Vagina (tissue), 2 donors: ENCODE data around the gene ISM1.

Experiments
- POLR2A ChIP-seq, 2 donors: fragments of 450-650 bp; IDR thresholded peaks; one replicate each; pipeline ENCODE4 v1.6.1; 2017; ENCODE audit warnings: antibody characterized with exemption in 2 of 2, mild to moderate bottlenecking in 2 of 2, moderate library complexity in 2 of 2
- POLR2AphosphoS5 ChIP-seq, 2 donors: sonication (generic); formaldehyde crosslinking; IDR thresholded peaks; one replicate each; pipeline ENCODE4 v1.9.0; 2017; ENCODE audit warnings: antibody characterized with exemption in 2 of 2, mild to moderate bottlenecking in 2 of 2, low read depth in 1 of 2; ENCODE audit not compliant: insufficient read depth in 1 of 2
- TF ChIP-seq, protein P1 (sequence below), 3 experiments: fragments of 450-650 bp in 2 of 3; fragments of 200-600 bp in 1 of 3; sonication (generic) in 1 of 3; IDR thresholded peaks; one replicate each; pipeline ENCODE4 v1.5.1; 2017 to 2019; ENCODE audit warnings: antibody characterized with exemption in 3 of 3, mild to moderate bottlenecking in 2 of 3, moderate library complexity in 2 of 3

DNA sequence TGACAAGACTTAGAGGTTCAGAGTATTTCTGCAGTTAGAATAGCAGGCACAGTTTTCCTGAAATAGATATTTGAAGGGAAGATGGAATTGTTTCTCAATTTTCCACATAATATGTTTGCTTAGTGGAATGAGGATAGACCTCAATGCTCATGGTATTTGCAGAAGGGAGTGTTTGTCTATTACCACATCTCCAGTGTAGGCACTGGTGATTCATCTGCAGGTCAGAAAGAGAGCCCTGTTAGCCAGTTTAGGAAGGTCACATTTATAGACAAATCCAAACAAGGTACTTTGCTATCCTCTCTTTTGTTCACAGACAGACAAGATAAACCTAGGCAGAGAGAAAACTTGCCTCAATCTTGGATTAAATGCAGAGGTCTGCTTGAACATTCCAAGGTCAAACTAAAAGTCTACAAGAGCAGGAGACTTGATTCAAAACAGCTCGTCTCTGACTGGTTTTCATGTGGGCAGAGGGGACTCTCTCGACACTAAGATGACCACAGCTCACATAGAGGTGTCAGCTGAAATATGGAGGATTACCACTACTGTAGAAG is 22.8 kb downstream of the ISM1 start:
- TF ChIP-seq POLR2A (IDR thresholded peaks at IDR 0.05), result no peak
- TF ChIP-seq, protein P1, sequence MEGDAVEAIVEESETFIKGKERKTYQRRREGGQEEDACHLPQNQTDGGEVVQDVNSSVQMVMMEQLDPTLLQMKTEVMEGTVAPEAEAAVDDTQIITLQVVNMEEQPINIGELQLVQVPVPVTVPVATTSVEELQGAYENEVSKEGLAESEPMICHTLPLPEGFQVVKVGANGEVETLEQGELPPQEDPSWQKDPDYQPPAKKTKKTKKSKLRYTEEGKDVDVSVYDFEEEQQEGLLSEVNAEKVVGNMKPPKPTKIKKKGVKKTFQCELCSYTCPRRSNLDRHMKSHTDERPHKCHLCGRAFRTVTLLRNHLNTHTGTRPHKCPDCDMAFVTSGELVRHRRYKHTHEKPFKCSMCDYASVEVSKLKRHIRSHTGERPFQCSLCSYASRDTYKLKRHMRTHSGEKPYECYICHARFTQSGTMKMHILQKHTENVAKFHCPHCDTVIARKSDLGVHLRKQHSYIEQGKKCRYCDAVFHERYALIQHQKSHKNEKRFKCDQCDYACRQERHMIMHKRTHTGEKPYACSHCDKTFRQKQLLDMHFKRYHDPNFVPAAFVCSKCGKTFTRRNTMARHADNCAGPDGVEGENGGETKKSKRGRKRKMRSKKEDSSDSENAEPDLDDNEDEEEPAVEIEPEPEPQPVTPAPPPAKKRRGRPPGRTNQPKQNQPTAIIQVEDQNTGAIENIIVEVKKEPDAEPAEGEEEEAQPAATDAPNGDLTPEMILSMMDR (IDR thresholded peaks at IDR 0.05), result no peak
- no peak for TF ChIP-seq POLR2AphosphoS5 (IDR thresholded peaks at IDR 0.05; ENCODE audit: insufficient read depth in 1 of 2, low read depth in 1 of 2)
